GM12878 (cell line): ENCODE results near the gene ZMIZ1. TPM values are rescaled to one million over a fixed set of nuclear protein-coding genes. Genes with fewer than 3 reads are reported as not detected.
A peak's percentile ranks its signal among the peaks of the same experiment; 100 is the strongest.

ENCODE experiments used
- ATAC-seq: fragments of 200-7000 bp; cut with Tn5 transposase; 3 replicates; pipeline ENCODE4 v1.9.1; 2020; ENCODE audit warnings: mild to moderate bottlenecking, moderate library complexity
- BruUV-seq: library from RNA; stranded (reverse); fragments of 400-500 nt; replicated peaks from 2 replicates; lab custom pipeline; 2021; lab: Mats Ljungman, UMichigan
- CTCF ChIA-PET: fragments of 300-600 bp; sonication (Branson Sonifier 250); formaldehyde crosslinking; extraction: SDS; loops from one replicate; lab custom pipeline; 2021; ENCODE audit warnings: inconsistent platforms; lab: Yijun Ruan, JAX
- POLR2A ChIA-PET: fragments of 350-600 bp; formaldehyde crosslinking; extraction: SDS; loops from one replicate; lab custom pipeline; 2021; ENCODE audit warnings: inconsistent platforms; lab: Charles Lee
- RAD21 ChIA-PET: fragments of 300-600 bp; sonication (Branson Sonifier 250); formaldehyde crosslinking; loops from one replicate; lab custom pipeline; 2023; ENCODE audit warnings: antibody characterized with exemption; ENCODE audit not compliant: unreplicated experiment; lab: Charles Lee
- SMC1A ChIA-PET: fragments of 300-600 bp; sonication (Branson Sonifier 250); formaldehyde crosslinking; loops from one replicate; lab custom pipeline; 2023; ENCODE audit not compliant: unreplicated experiment, uncharacterized antibody; lab: Charles Lee
- DNase-seq: peaks from one replicate; pipeline ENCODE4 v3.0.0-alpha.2; 2011; ENCODE audit warnings: low read depth, low spot score
- FAIRE-seq: peaks from 3 replicates; lab custom pipeline; 2011; peaks lifted over from hg19 to GRCh38; lab: Jason Lieb, UNC
- H2AFZ ChIP-seq: 2 replicates; pipeline ENCODE4 v1.6.0; 2011; ENCODE audit warnings: low read depth, low read length, control low read depth; ENCODE audit not compliant: control insufficient read depth
- H3K27ac ChIP-seq: 2 replicates; pipeline ENCODE4 v1.5.1; 2011; ENCODE audit warnings: control low read depth; ENCODE audit not compliant: control insufficient read depth, insufficient read depth
- H3K27me3 ChIP-seq, 2 experiments: replicated peaks in 1 of 2; 2 replicates each; pipeline versions ENCODE4 v1.6.0 to v1.6.1; 2011; ENCODE audit warnings: low read length in 1 of 2; ENCODE audit not compliant: control insufficient read depth in 2 of 2, insufficient read depth in 2 of 2
- H3K36me3 ChIP-seq, 2 experiments: 2 replicates each; pipeline ENCODE4 v1.5.1; 2011; ENCODE audit warnings: low read length in 1 of 2; ENCODE audit not compliant: control insufficient read depth in 2 of 2, insufficient read depth in 2 of 2
- H3K4me1 ChIP-seq: 2 replicates; pipeline ENCODE4 v1.6.1; 2011; ENCODE audit warnings: mild to moderate bottlenecking, low read length, moderate library complexity, mixed read lengths; ENCODE audit not compliant: control insufficient read depth, insufficient read depth
- H3K4me2 ChIP-seq: 2 replicates; pipeline ENCODE4 v1.6.0; 2011; ENCODE audit warnings: control low read depth; ENCODE audit not compliant: control insufficient read depth, insufficient read depth
- H3K4me3 ChIP-seq: fragments of 200-600 bp; sonication (generic); 2 replicates; pipeline ENCODE4 v1.5.1; 2016
- H3K79me2 ChIP-seq: 2 replicates; pipeline ENCODE4 v1.6.0; 2011; ENCODE audit warnings: low read length; ENCODE audit not compliant: control insufficient read depth, insufficient read depth
- H3K9ac ChIP-seq: 2 replicates; pipeline ENCODE4 v1.8.0; 2011; ENCODE audit warnings: low read length, control low read depth, mixed read lengths; ENCODE audit not compliant: control insufficient read depth, insufficient read depth
- H3K9me3 ChIP-seq: replicated peaks from 3 replicates; pipeline ENCODE4 v1.5.1; 2011; ENCODE audit warnings: mild to moderate bottlenecking, low read length; ENCODE audit not compliant: control insufficient read depth, insufficient read depth
- H4K20me1 ChIP-seq: 2 replicates; pipeline ENCODE4 v1.6.0; 2011; ENCODE audit not compliant: control insufficient read depth, insufficient read depth
- BHLHE40 ChIP-seq, 2 experiments: fragments of 450-650 bp in 1 of 2; IDR thresholded peaks; 2 replicates each; pipeline ENCODE4 v1.6.1; 2011 to 2017; ENCODE audit warnings: low read depth in 2 of 2, borderline replicate concordance in 1 of 2, improper control_type of control experiment in 1 of 2, low read length in 1 of 2, mild to moderate bottlenecking in 1 of 2
- MAX ChIP-seq: IDR thresholded peaks from 2 replicates; pipeline ENCODE4 v1.6.1; 2012; ENCODE audit warnings: low read depth, low read length, improper control_type of control experiment
- POLR2A ChIP-seq: IDR thresholded peaks from 2 replicates; pipeline ENCODE4 v1.6.1; 2011; ENCODE audit warnings: low read depth, mild to moderate bottlenecking, low read length
- TCF3 ChIP-seq: IDR thresholded peaks from 2 replicates; pipeline ENCODE4 v1.6.1; 2012; ENCODE audit warnings: low read depth, mild to moderate bottlenecking, low read length, borderline replicate concordance; ENCODE audit not compliant: insufficient read depth
- WGBS: methylation state at CpG from one replicate; pipeline ENCODE4 v1.1.6; 2016; ENCODE audit warnings: low lambda C conversion rate; ENCODE audit not compliant: insufficient replicate concordance, insufficient coverage; ENCODE audit errors: missing lambda C conversion rate; 5-methylcytosine and 5-hydroxymethylcytosine counted together
- in situ Hi-C: fragments of 300-500 bp; cut with MboI; formaldehyde crosslinking; loops from 9 replicates; pipeline ENCODE4 v1.14.3; 2018; ENCODE audit warnings: mixed read lengths
- intact Hi-C: fragments of 100-400 bp; cut with micrococcal nuclease; formaldehyde crosslinking; loops from one replicate; pipeline ENCODE4 v1.14.2; 2022; ENCODE audit not compliant: unreplicated experiment
- polyA plus RNA-seq, 11 experiments: library from polyadenylated mRNA; depleted of rRNA in 4 of 11; unstranded in 6 of 11; stranded (reverse) in 5 of 11; fragments of >200 nt; fragmentation: Nextera tagmentation in 4 of 11; fragmentation: Illumina TruSeq in 1 of 11; extraction: Ambion mirVana in 4 of 11; extraction: Trizol in 1 of 11; gene quantifications; 1 replicate in 1 of 11; 2 replicates in 10 of 11; pipeline versions ENCODE4 v1.2.1 to v1.2.3, GENCODE V29; 2011 to 2016; ENCODE audit warnings: inconsistent platforms in 2 of 11, missing spikeins in 2 of 11, low read depth in 1 of 11
- total RNA-seq, 4 experiments: library from RNA; depleted of rRNA in 3 of 4; stranded (reverse); fragments of >200 nt in 3 of 4; fragmentation: Illumina TruSeq in 1 of 4; extraction: Trizol in 1 of 4; gene quantifications; 2 replicates each; pipeline versions ENCODE4 v1.2.1 to v1.2.3, GENCODE V29; 2013 to 2021

ZMIZ1 gene
- total and polyA plus RNA-seq, 10 of the 15 experiments (the other 5 are each of a cell fraction or from before 2014, with no cell fraction given) = 3.1 to 82.3 (median 14.9) TPM

GRCh38 chr10:79314761-79315601 lies 246.2 kb downstream of the ZMIZ1 start:
- ChIA-PET CTCF (interaction anchor here (1.0 to 3.4 kb wide), 3 partner anchors 40 to 69 kb away, joined by 3 to 18 read pairs (median 9); no protein-coding TSS in a partner anchor), POLR2A (interaction anchor here (1.0 kb wide), 1 partner anchor 32 kb away, joined by 3 read pairs; the partner anchor contains the start of gene PPIF), RAD21 (interaction anchor here (2.0 to 2.2 kb wide), 2 partner anchors 29 to 32 kb away, joined by 8 to 14 read pairs; partner anchors contain the start of gene PPIF), SMC1A (interaction anchor here (1.0 to 2.0 kb wide), 7 partner anchors 16 to 69 kb away, joined by 3 to 12 read pairs (median 4); no protein-coding TSS in a partner anchor)
- H3K4me3 ChIP-seq = no peak overlapping the region
- no peak overlapping the region for H2AFZ ChIP-seq
- no peak for FAIRE-seq
- intact Hi-C loops = no loop called here
- H3K27me3 ChIP-seq = no peaks in the 10 kb centered on the region
- no peak overlapping the region for H3K27ac ChIP-seq
- in situ Hi-C loops = no loop called here
- WGBS = 93% methylated on average over 25 of the region's 25 CpGs
- no peaks in the 10 kb centered on the region for H4K20me1 ChIP-seq
- H3K36me3 ChIP-seq = peaks cover 0 to 20% of the 10 kb centered on the region in 2 experiments; a peak in 2 of 4 replicates
- no peak overlapping the region for H3K4me2 ChIP-seq
- DNase-seq = no peak
- no peak for ATAC-seq
- TF ChIP-seq BHLHE40 (IDR thresholded peaks at IDR 0.05; ENCODE audit: borderline replicate concordance in 1 of 2, low read depth in 2 of 2, low read length in 1 of 2) = no peak
- TF ChIP-seq TCF3 = no peak
- TF ChIP-seq MAX = no peak
- peak; percentile 43; the same call in 1 of the 2 replicates for TF ChIP-seq POLR2A
- TF ChIP-seq, all 136 proteins: peak for 1
- no peaks in the 10 kb centered on the region for H3K79me2 ChIP-seq
- no peaks in the 10 kb centered on the region; the same call in 2 of the 3 replicates for H3K9me3 ChIP-seq
- no TSS peak for BruUV-seq
- peaks cover 27% of the 10 kb centered on the region for H3K4me1 ChIP-seq
- H3K9ac ChIP-seq = no peak overlapping the region
